Fibroblast of mammary gland (primary cell): ENCODE measurements around the gene ZNF430.

Source experiments
- DNase-seq: peaks from one replicate; pipeline ENCODE4 v3.0.0-alpha.2; 2010; ENCODE audit warnings: low read depth
- H3K4me3 ChIP-seq: 2 replicates; pipeline ENCODE4 v1.5.1; 2011; ENCODE audit warnings: low read depth, mild to moderate bottlenecking, low read length, moderate library complexity; ENCODE audit not compliant: control insufficient read depth
- CTCF ChIP-seq: conservative IDR thresholded peaks from 2 replicates; pipeline ENCODE4 v1.5.1; 2011; ENCODE audit warnings: low read depth, low read length, inconsistent platforms; ENCODE audit not compliant: control insufficient read depth, insufficient read depth

The ZNF430 gene

GRCh38 chr19:21109116-21109515, 88.7 kb downstream of the ZNF430 start:
- DNase-seq, result peak; percentile 46
- TF ChIP-seq CTCF, result no peak
- H3K4me3 ChIP-seq, result no peak overlapping the region
